GM23338 (cell line): ENCODE results near the gene RARG. TPM values are rescaled to one million over a fixed set of nuclear protein-coding genes. Genes with fewer than 3 reads are reported as not detected.

Experiments
- ATAC-seq: fragments of 200-7000 bp; cut with Tn5 transposase; 3 replicates; pipeline ENCODE4 v1.9.1; 2020
- DNase-seq: peaks from one replicate; pipeline ENCODE4 v3.0.0-alpha.2; 2015; ENCODE audit warnings: low spot score
- H2AFZ ChIP-seq: fragments of 200-600 bp; sonication (generic); 2 replicates; pipeline ENCODE4 v1.8.0; 2016; ENCODE audit warnings: antibody characterized with exemption, mild to moderate bottlenecking, moderate library complexity
- H3F3A ChIP-seq: fragments of 200-600 bp; sonication (generic); replicated peaks from 2 replicates; pipeline ENCODE4 v1.8.0; 2017; ENCODE audit warnings: antibody characterized with exemption, mixed run types, low read depth
- H3K27ac ChIP-seq: fragments of 200-600 bp; sonication (generic); 2 replicates; pipeline ENCODE4 v1.6.1; 2016; ENCODE audit warnings: low read depth
- H3K27me3 ChIP-seq: fragments of 200-600 bp; sonication (generic); 2 replicates; pipeline ENCODE4 v1.8.0; 2016; ENCODE audit warnings: mild to moderate bottlenecking, mixed run types, moderate library complexity; ENCODE audit not compliant: insufficient read depth
- H3K36me3 ChIP-seq: fragments of 200-600 bp; sonication (generic); 2 replicates; pipeline ENCODE4 v1.8.0; 2016; ENCODE audit warnings: mild to moderate bottlenecking; ENCODE audit not compliant: insufficient read depth
- H3K4me1 ChIP-seq: fragments of 200-600 bp; sonication (generic); 2 replicates; pipeline ENCODE4 v1.8.0; 2016; ENCODE audit warnings: mild to moderate bottlenecking, moderate library complexity; ENCODE audit not compliant: insufficient read depth
- H3K4me2 ChIP-seq: fragments of 200-600 bp; sonication (generic); 2 replicates; pipeline ENCODE4 v1.7.1; 2017; ENCODE audit warnings: mixed run types
- H3K4me3 ChIP-seq: fragments of 200-600 bp; sonication (generic); 2 replicates; pipeline ENCODE4 v1.6.1; 2016; ENCODE audit warnings: mixed run types
- H3K79me2 ChIP-seq: fragments of 200-600 bp; sonication (generic); replicated peaks from 2 replicates; pipeline ENCODE4 v1.8.0; 2017; ENCODE audit warnings: mild to moderate bottlenecking; ENCODE audit not compliant: insufficient read depth
- H3K9me2 ChIP-seq: fragments of 200-600 bp; sonication (generic); 2 replicates; pipeline ENCODE4 v1.8.0; 2017; ENCODE audit not compliant: insufficient read depth
- H4K20me1 ChIP-seq: fragments of 200-600 bp; sonication (generic); replicated peaks from 2 replicates; pipeline ENCODE4 v1.8.0; 2017; ENCODE audit warnings: mild to moderate bottlenecking; ENCODE audit not compliant: insufficient read depth
- H3K27ac Mint-ChIP-seq: 2 replicates; pipeline ENCODE4 v1.8.0; 2020; ENCODE audit warnings: inconsistent platforms, mild to moderate bottlenecking, moderate library complexity, mixed read lengths
- H3K27me3 Mint-ChIP-seq: 3 replicates; pipeline ENCODE4 v1.8.0; 2022; ENCODE audit warnings: low read depth, mild to moderate bottlenecking, moderate library complexity, mixed read lengths, inconsistent platforms; ENCODE audit not compliant: insufficient read depth, poor library complexity
- H3K36me3 Mint-ChIP-seq: 3 replicates; pipeline ENCODE4 v1.8.0; 2021; ENCODE audit warnings: low read depth, mild to moderate bottlenecking, inconsistent platforms, moderate library complexity, mixed read lengths
- H3K4me1 Mint-ChIP-seq: 3 replicates; pipeline ENCODE4 v1.8.0; 2020; ENCODE audit warnings: mild to moderate bottlenecking, inconsistent platforms, mixed read lengths
- H3K4me3 Mint-ChIP-seq: 3 replicates; pipeline ENCODE4 v1.8.0; 2021; ENCODE audit warnings: moderate library complexity, mild to moderate bottlenecking, inconsistent platforms, mixed read lengths
- H3K9me3 Mint-ChIP-seq: 3 replicates; pipeline ENCODE4 v1.8.0; 2020; ENCODE audit warnings: moderate library complexity, mild to moderate bottlenecking, inconsistent platforms, mixed read lengths
- CREB1 ChIP-seq: fragments of 250-450 bp; sonication (Bioruptor Pico); IDR thresholded peaks from 2 replicates; pipeline ENCODE4 v1.5.0; 2020; ENCODE audit warnings: low read depth, mild to moderate bottlenecking, moderate library complexity
- EZH2 ChIP-seq: fragments of 200-600 bp; sonication (generic); IDR thresholded peaks from one replicate; pipeline ENCODE4 v1.8.0; 2017; ENCODE audit warnings: antibody characterized with exemption, mild to moderate bottlenecking, low read depth; ENCODE audit not compliant: unreplicated experiment
- NANOG ChIP-seq: IDR thresholded peaks from 2 replicates; pipeline ENCODE4 v1.6.1; 2016; ENCODE audit warnings: antibody characterized with exemption, borderline replicate concordance
- POLR2AphosphoS5 ChIP-seq: IDR thresholded peaks from 2 replicates; pipeline ENCODE4 v1.6.1; 2016; ENCODE audit warnings: antibody characterized with exemption, low read depth
- STAT1 ChIP-seq: IDR thresholded peaks from one replicate; pipeline ENCODE4 v1.6.1; 2016; ENCODE audit warnings: antibody characterized with exemption; ENCODE audit not compliant: unreplicated experiment
- ZNF114 ChIP-seq: fragments of 250-450 bp; sonication (Bioruptor Pico); IDR thresholded peaks from 2 replicates; pipeline ENCODE4 v1.5.0; 2020; ENCODE audit warnings: mild to moderate bottlenecking, moderate library complexity
- polyA plus RNA-seq: library from polyadenylated mRNA; unstranded; fragments of >200 nt; fragmentation: Nextera tagmentation; extraction: Ambion mirVana; gene quantifications from 2 replicates; pipeline ENCODE4 v1.2.1, GENCODE V29; 2016
- total RNA-seq: library from RNA; depleted of rRNA; stranded (reverse); fragments of >200 nt; shearing (Covaris generic); gene quantifications from 2 replicates; pipeline ENCODE4 v1.2.3, GENCODE V29; 2014
- TF ChIP-seq, protein P1 (sequence below): fragments of 250-450 bp; sonication (Bioruptor Pico); IDR thresholded peaks from 2 replicates; pipeline ENCODE4 v1.5.0; 2020; ENCODE audit warnings: mild to moderate bottlenecking, moderate library complexity
- TF ChIP-seq, protein P2 (sequence below), 2 experiments: fragments of 200-600 bp in 1 of 2; sonication (generic) in 1 of 2; conservative IDR thresholded peaks; 2 replicates each; pipeline versions ENCODE4 v1.5.1 to v1.6.1; 2016 to 2017; ENCODE audit warnings: antibody characterized with exemption in 2 of 2, low read depth in 2 of 2, mild to moderate bottlenecking in 2 of 2, moderate library complexity in 1 of 2

The RARG gene
- total and polyA plus RNA-seq, 2 experiments from 2014 or later = 18.5 to 50.2 TPM

DNA sequence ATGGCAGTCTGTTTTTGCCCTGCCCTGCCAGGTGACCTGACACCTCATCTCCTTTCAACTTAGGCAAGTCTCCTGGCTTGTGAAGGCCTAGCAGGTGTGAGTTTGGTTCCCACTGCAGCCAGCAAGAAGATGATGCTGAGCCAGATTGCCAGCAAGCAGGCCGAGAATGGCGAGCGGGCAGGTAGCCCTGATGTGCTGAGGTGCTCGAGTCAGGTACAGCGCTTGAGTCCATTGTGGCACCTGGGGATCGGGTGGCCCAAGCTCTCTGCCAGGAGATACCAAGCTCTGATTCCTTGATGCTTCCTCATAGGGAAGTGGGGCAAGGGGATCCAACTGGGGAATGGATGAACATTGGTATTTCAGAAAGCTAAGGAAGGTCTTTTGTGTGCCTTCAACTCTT, 47.2 kb downstream of the RARG start (continued):
- TF ChIP-seq, protein P1, sequence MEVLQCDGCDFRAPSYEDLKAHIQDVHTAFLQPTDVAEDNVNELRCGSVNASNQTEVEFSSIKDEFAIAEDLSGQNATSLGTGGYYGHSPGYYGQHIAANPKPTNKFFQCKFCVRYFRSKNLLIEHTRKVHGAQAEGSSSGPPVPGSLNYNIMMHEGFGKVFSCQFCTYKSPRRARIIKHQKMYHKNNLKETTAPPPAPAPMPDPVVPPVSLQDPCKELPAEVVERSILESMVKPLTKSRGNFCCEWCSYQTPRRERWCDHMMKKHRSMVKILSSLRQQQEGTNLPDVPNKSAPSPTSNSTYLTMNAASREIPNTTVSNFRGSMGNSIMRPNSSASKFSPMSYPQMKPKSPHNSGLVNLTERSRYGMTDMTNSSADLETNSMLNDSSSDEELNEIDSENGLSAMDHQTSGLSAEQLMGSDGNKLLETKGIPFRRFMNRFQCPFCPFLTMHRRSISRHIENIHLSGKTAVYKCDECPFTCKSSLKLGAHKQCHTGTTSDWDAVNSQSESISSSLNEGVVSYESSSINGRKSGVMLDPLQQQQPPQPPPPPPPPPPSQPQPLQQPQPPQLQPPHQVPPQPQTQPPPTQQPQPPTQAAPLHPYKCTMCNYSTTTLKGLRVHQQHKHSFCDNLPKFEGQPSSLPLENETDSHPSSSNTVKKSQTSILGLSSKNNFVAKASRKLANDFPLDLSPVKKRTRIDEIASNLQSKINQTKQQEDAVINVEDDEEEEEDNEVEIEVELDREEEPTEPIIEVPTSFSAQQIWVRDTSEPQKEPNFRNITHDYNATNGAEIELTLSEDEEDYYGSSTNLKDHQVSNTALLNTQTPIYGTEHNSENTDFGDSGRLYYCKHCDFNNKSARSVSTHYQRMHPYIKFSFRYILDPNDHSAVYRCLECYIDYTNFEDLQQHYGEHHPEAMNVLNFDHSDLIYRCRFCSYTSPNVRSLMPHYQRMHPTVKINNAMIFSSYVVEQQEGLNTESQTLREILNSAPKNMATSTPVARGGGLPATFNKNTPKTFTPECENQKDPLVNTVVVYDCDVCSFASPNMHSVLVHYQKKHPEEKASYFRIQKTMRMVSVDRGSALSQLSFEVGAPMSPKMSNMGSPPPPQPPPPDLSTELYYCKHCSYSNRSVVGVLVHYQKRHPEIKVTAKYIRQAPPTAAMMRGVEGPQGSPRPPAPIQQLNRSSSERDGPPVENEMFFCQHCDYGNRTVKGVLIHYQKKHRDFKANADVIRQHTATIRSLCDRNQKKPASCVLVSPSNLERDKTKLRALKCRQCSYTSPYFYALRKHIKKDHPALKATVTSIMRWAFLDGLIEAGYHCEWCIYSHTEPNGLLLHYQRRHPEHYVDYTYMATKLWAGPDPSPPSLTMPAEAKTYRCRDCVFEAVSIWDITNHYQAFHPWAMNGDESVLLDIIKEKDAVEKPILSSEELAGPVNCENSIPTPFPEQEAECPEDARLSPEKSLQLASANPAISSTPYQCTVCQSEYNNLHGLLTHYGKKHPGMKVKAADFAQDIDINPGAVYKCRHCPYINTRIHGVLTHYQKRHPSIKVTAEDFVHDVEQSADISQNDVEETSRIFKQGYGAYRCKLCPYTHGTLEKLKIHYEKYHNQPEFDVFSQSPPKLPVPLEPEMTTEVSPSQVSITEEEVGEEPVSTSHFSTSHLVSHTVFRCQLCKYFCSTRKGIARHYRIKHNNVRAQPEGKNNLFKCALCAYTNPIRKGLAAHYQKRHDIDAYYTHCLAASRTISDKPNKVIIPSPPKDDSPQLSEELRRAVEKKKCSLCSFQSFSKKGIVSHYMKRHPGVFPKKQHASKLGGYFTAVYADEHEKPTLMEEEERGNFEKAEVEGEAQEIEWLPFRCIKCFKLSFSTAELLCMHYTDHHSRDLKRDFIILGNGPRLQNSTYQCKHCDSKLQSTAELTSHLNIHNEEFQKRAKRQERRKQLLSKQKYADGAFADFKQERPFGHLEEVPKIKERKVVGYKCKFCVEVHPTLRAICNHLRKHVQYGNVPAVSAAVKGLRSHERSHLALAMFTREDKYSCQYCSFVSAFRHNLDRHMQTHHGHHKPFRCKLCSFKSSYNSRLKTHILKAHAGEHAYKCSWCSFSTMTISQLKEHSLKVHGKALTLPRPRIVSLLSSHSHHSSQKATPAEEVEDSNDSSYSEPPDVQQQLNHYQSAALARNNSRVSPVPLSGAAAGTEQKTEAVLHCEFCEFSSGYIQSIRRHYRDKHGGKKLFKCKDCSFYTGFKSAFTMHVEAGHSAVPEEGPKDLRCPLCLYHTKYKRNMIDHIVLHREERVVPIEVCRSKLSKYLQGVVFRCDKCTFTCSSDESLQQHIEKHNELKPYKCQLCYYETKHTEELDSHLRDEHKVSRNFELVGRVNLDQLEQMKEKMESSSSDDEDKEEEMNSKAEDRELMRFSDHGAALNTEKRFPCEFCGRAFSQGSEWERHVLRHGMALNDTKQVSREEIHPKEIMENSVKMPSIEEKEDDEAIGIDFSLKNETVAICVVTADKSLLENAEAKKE (CRISPR knock-in tag) = no peak
- TF ChIP-seq NANOG (no peak), STAT1 (no peak), POLR2AphosphoS5 (no peak), EZH2 (no peak)

DNA sequence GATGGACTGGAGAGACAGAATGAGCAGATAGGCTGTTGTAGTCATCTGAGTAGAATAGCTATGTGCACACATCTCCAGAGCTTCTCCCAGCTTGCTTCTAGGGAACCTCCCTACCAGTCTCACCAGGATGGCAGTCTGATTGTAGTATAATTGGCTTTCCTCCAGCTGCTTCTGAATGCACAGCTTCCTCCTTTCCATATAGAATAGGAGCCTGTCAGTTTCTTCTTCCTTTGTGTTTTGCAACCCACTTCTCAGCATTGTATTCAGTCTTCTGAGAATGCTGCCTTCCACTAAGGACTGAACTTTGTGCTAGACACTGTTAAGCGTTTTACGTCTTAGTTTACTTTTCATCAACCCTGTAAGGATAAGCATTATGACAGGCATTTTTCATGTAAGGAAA, 49.1 kb downstream of the RARG start:
- H3K36me3 Mint-ChIP-seq = peaks cover 62% of the 10 kb centered on the region
- H3K9me3 Mint-ChIP-seq = no peaks in the 10 kb centered on the region
- H3K4me3 ChIP-seq = no peak overlapping the region
- H3K27ac ChIP-seq = no peak overlapping the region
- H3K27me3 Mint-ChIP-seq = peaks cover 25% of the 10 kb centered on the region
- H3K36me3 ChIP-seq = peaks cover 18% of the 10 kb centered on the region
- H4K20me1 ChIP-seq = peaks cover 23% of the 10 kb centered on the region
- H3K4me1 Mint-ChIP-seq = peaks cover 27% of the 10 kb centered on the region
- H3K4me2 ChIP-seq = no peak overlapping the region
- no peak for DNase-seq
- no peaks in the 10 kb centered on the region for H3K9me2 ChIP-seq
- H3K27me3 ChIP-seq = peaks cover 20% of the 10 kb centered on the region
- no peak for ATAC-seq
- H3K27ac Mint-ChIP-seq = no peak overlapping the region
- peaks cover 19% of the 10 kb centered on the region for H3F3A ChIP-seq
- no peak overlapping the region for H2AFZ ChIP-seq
- peak overlapping the region; percentile 84; the same call in 1 of the 3 replicates for H3K4me3 Mint-ChIP-seq
- H3K79me2 ChIP-seq = peaks cover 17% of the 10 kb centered on the region
- peaks cover 17% of the 10 kb centered on the region for H3K4me1 ChIP-seq
- TF ChIP-seq CREB1 (CRISPR knock-in tag) (no peak), POLR2AphosphoS5 (no peak), STAT1 (no peak), ZNF114 (CRISPR knock-in tag) (no peak)
- TF ChIP-seq, protein P1 (CRISPR knock-in tag) = no peak
- TF ChIP-seq, protein P2, sequence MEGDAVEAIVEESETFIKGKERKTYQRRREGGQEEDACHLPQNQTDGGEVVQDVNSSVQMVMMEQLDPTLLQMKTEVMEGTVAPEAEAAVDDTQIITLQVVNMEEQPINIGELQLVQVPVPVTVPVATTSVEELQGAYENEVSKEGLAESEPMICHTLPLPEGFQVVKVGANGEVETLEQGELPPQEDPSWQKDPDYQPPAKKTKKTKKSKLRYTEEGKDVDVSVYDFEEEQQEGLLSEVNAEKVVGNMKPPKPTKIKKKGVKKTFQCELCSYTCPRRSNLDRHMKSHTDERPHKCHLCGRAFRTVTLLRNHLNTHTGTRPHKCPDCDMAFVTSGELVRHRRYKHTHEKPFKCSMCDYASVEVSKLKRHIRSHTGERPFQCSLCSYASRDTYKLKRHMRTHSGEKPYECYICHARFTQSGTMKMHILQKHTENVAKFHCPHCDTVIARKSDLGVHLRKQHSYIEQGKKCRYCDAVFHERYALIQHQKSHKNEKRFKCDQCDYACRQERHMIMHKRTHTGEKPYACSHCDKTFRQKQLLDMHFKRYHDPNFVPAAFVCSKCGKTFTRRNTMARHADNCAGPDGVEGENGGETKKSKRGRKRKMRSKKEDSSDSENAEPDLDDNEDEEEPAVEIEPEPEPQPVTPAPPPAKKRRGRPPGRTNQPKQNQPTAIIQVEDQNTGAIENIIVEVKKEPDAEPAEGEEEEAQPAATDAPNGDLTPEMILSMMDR (conservative IDR thresholded peaks at IDR 0.05; ENCODE audit: low read depth in 2 of 2) = no peak
